Smooth muscle cell (in vitro differentiated cells): ENCODE measurements around the gene CLEC6A. TPM values are rescaled to one million over a fixed set of nuclear protein-coding genes. Genes with fewer than 3 reads are reported as not detected.

Experiments used
- DNase-seq: peaks from one replicate; lab custom pipeline; 2025; ENCODE audit not compliant: unreplicated experiment; lab: John Stamatoyannopoulos, UW
- H2AFZ ChIP-seq: fragments of 200-600 bp; sonication (generic); 2 replicates; pipeline ENCODE4 v1.6.0; 2016; ENCODE audit warnings: antibody characterized with exemption, low read depth, mild to moderate bottlenecking
- H3F3A ChIP-seq: fragments of 200-600 bp; sonication (generic); 2 replicates; pipeline ENCODE4 v1.6.0; 2017; ENCODE audit warnings: antibody characterized with exemption, low read depth
- H3K27ac ChIP-seq: fragments of 200-600 bp; sonication (generic); 2 replicates; pipeline ENCODE4 v1.5.1; 2016; ENCODE audit warnings: low read depth, mild to moderate bottlenecking
- H3K27me3 ChIP-seq: fragments of 200-600 bp; sonication (generic); 2 replicates; pipeline ENCODE4 v1.6.1; 2016; ENCODE audit warnings: low read depth, mild to moderate bottlenecking
- H3K36me3 ChIP-seq: fragments of 200-600 bp; sonication (generic); 2 replicates; pipeline ENCODE4 v1.5.1; 2016; ENCODE audit warnings: low read depth
- H3K4me1 ChIP-seq: fragments of 200-600 bp; sonication (generic); 2 replicates; pipeline ENCODE4 v1.5.1; 2016; ENCODE audit warnings: low read depth
- H3K4me2 ChIP-seq: fragments of 200-600 bp; sonication (generic); 2 replicates; pipeline ENCODE4 v1.6.0; 2016; ENCODE audit warnings: mild to moderate bottlenecking
- H3K4me3 ChIP-seq: fragments of 200-600 bp; sonication (generic); 2 replicates; pipeline ENCODE4 v1.5.1; 2016; ENCODE audit warnings: mild to moderate bottlenecking
- H3K79me2 ChIP-seq: fragments of 200-600 bp; sonication (generic); 2 replicates; pipeline ENCODE4 v1.6.0; 2016; ENCODE audit warnings: low read depth, mild to moderate bottlenecking
- H3K9ac ChIP-seq: fragments of 200-600 bp; sonication (generic); 2 replicates; pipeline ENCODE4 v1.6.0; 2016; ENCODE audit warnings: low read depth
- H3K9me3 ChIP-seq: fragments of 200-600 bp; sonication (generic); replicated peaks from 2 replicates; pipeline ENCODE4 v1.5.1; 2016; ENCODE audit warnings: low read depth
- H4K20me1 ChIP-seq: fragments of 200-600 bp; sonication (generic); 2 replicates; pipeline ENCODE4 v1.6.0; 2016; ENCODE audit warnings: low read depth
- CTCF ChIP-seq: fragments of 200-600 bp; sonication (generic); IDR thresholded peaks from 2 replicates; pipeline ENCODE4 v1.5.1; 2017; ENCODE audit warnings: borderline replicate concordance, mild to moderate bottlenecking, antibody characterized with exemption; ENCODE audit not compliant: insufficient read depth, poor library complexity, severe bottlenecking
- WGBS: methylation state at CpG from one replicate; pipeline ENCODE4 v1.1.7; 2016; ENCODE audit warnings: low lambda C conversion rate; 5-methylcytosine and 5-hydroxymethylcytosine counted together
- polyA plus RNA-seq: library from polyadenylated mRNA; unstranded; fragments of >200 nt; fragmentation: Nextera tagmentation; extraction: Ambion mirVana; gene quantifications from 2 replicates; pipeline ENCODE4 v1.2.1, GENCODE V29; 2016
- total RNA-seq: library from RNA; depleted of rRNA; stranded (reverse); fragments of >200 nt; gene quantifications from 2 replicates; pipeline ENCODE4 v1.2.3, GENCODE V29; 2014

The CLEC6A gene
- total and polyA plus RNA-seq, 2 experiments from 2014 or later: not detected

DNA sequence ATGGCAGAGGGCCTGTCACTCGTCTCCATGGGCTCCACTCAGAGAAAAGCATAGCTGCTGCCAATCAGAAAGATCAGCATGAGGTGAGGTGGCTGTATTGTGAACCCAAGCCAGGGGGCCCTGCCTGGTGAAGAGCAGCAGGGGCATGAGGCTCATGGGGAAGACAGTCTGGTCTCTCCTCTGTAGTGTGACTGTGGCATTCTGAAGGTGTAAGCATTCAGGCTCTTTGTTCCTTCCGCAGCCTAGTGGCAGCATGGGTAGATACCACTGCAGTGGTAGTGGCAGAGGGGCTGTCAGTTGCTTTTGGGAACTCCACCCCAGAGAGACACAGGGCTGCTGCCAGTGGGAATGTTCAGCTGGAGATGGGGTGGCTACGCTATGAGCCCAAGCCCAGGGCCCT lies 52.5 kb downstream of the CLEC6A start:
- no peak overlapping the region for H3K4me3 ChIP-seq
- no peak overlapping the region for H3K9ac ChIP-seq
- H3K27ac ChIP-seq: no peak overlapping the region
- no peaks in the 10 kb centered on the region for H3K79me2 ChIP-seq
- WGBS: 90% methylated on average over 3 of the region's 3 CpGs
- H3K27me3 ChIP-seq: no peaks in the 10 kb centered on the region
- TF ChIP-seq CTCF: no peak
- no peaks in the 10 kb centered on the region for H3K9me3 ChIP-seq
- no peaks in the 10 kb centered on the region for H3F3A ChIP-seq
- H4K20me1 ChIP-seq: no peaks in the 10 kb centered on the region
- no peaks in the 10 kb centered on the region for H3K36me3 ChIP-seq
- no peak overlapping the region for H2AFZ ChIP-seq
- no peak overlapping the region for H3K4me2 ChIP-seq
- no peak for DNase-seq
- no peaks in the 10 kb centered on the region for H3K4me1 ChIP-seq

GRCh38 chr12:8508910-8509841 lies 53.4 kb downstream of the CLEC6A start:
- no peaks in the 10 kb centered on the region for H3K79me2 ChIP-seq

GRCh38 chr12:8513256-8513655 lies 57.5 kb downstream of the CLEC6A start, which contains the start of gene CLEC4D:
CLEC4D (plus strand) TSS chr12:8513503; CDS start chr12:8513733, 230 bp downstream.
- Histone ChIP-seq H2AFZ (no peak within 1 kb of the TSS), H3K27ac (no peak within 1 kb of the TSS), H3K4me1 (no peaks in the 10 kb centered on the region), H3F3A (no peaks in the 10 kb centered on the region), H3K27me3 (peaks cover 7% of the 10 kb centered on the region), H3K9me3 (no peaks in the 10 kb centered on the region), H3K4me3 (no peak within 1 kb of the TSS), H3K9ac (no peak within 1 kb of the TSS), H3K79me2 (no peaks in the 10 kb centered on the region), H4K20me1 (no peaks in the 10 kb centered on the region), H3K36me3 (no peaks in the 10 kb centered on the region), H3K4me2 (no peak within 1 kb of the TSS)
- TF ChIP-seq CTCF: no peak
- no peak for DNase-seq
- WGBS: 90% methylated on average over 4 of the region's 4 CpGs

More at GRCh38 chr12:8508910-8509841, 53.4 kb downstream of the CLEC6A start:
- no peak overlapping the region for H2AFZ ChIP-seq
- no peak overlapping the region for H3K9ac ChIP-seq
- H3K27me3 ChIP-seq: no peaks in the 10 kb centered on the region
- no peak overlapping the region for H3K27ac ChIP-seq
- H3K9me3 ChIP-seq: no peaks in the 10 kb centered on the region
- H3K4me2 ChIP-seq: no peak overlapping the region
- H3K36me3 ChIP-seq: no peaks in the 10 kb centered on the region
- no peak for TF ChIP-seq CTCF
- H3K4me1 ChIP-seq: no peaks in the 10 kb centered on the region
- no peak for DNase-seq
- no peaks in the 10 kb centered on the region for H4K20me1 ChIP-seq
- H3K4me3 ChIP-seq: no peak overlapping the region
- 86% methylated on average over 12 of the region's 12 CpGs for WGBS
- no peaks in the 10 kb centered on the region for H3F3A ChIP-seq
